Camera-type eye (tissue), 1 donor: ENCODE measurements around the gene TFR2. TPM values are rescaled to one million over a fixed set of nuclear protein-coding genes. Genes with fewer than 3 reads are reported as not detected.

Experiments used
- total RNA-seq: library from RNA; depleted of rRNA; stranded (reverse); fragments of >200 nt; gene quantifications from one replicate; pipeline ENCODE4 v1.2.3, GENCODE V29; 2014

TFR2 gene
- 6.2 TPM for total RNA-seq

DNA sequence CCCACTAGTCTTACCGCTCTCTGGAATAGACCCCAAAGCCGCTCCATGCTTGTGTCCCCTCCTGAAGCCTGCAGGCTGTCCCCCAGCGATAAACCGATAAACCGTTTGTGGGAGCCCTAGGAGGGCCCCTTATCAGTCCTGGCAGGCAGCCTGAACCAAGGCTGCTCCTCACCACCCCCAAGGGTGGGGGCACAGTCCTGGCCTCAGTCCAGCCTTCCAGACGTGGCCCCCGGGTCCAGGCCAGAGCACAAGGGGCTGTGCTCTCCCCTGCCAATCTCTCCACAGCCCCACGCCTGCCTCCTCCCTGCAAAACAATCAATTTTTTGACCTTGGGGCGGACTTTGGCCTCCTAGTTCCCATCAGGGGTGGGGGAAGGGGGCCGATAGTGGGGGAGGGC is at the start of gene TFR2:
Gene TFR2 (minus strand): TSS at position 90 of the 397 bp plus-strand sequence. CDS start 43 bp downstream, at position 47.

GRCh38 chr7:100673302-100673941 is 32.1 kb upstream of the TFR2 start, which contains the start of gene GNB2:
GNB2 (plus strand) TSS chr7:100673740; CDS start chr7:100676266, 2,526 bp downstream.

GRCh38 chr7:100655908-100656674 is 14.7 kb upstream of the TFR2 start, which contains the start of gene ACTL6B:
ACTL6B (minus strand) TSS chr7:100656448; CDS start chr7:100656354, 94 bp downstream.

DNA sequence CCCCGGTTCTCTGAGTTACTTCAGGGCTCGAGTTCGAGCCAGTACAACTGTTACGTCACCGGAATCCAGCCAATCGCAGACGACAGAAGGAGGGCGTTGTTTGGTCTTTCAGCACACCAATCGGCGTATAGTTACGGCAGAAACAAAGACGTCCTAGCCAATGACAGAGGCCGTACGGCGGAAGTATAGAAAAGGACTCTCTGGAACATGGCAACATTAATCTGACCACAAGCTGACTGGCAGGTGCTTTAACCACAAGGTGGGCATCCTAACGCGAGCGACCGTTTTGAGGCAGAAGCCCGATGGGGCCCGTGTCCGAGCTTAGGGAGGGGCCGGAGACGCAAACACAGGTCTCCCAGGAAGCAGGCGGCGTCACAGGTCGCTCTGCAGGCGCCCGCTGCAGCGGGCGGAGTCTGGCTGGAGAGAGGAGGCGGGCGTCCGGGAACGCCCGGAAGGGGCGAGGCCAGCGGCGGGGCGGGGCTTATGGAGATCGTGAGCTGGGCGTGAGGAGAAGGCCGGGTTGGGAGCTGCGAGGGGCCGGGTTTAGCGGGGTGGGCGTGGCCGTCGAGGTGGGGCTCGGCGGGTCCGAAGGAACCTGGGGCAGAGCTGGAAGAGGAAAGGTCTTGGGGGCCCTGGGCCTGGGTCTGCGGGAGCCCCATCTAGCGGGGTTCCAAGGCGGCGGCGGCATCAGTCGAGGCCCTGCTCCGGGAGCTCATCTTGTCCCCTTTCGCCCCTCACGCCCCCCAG is 29.2 kb downstream of the TFR2 start, which contains the start of gene MOSPD3:
Gene MOSPD3 (plus strand): TSS at position 558 of the 747 bp plus-strand sequence. CDS start 252 bp downstream, outside the sequence.

DNA sequence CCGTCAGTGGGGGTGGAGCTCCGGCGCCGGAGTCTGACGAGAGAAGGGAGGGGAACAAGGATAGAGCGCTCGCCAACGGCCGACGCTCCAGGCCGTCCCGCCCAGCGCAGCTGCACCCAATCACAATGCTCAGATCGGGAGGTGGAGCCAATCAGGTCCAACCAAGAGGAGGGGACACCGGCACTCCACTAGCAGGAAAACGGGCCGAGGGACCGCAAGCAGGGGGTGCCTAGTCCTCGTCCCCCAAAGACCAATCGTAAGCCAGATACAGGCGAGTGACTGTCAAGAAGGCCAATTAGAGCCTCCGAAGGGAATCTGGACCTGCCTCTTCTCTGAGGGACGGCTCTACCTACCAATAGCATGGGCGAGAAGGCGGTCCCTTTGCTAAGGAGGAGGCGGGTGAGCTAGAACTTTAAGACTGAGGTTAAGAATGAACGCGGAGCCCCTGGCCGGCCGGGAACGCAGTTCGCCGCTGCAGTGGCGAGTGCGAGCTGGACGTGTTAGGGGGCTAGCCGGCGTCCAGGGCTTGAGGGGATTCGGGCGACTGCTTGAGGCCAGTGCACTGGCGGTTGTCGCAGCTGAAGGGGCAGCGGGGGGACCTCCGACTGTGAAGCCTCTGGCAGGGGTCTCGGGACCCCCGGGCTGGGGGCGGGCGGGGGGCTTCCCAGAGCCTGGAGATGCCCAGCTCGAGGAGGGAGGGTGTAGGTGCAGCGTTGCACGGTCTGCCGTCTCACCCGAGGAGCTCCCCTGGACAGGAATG is 54.9 kb downstream of the TFR2 start, which contains the start of gene FBXO24:
Gene FBXO24 (plus strand): TSS at position 63 of the 760 bp plus-strand sequence. CDS start 298 bp downstream, at position 361.

DNA sequence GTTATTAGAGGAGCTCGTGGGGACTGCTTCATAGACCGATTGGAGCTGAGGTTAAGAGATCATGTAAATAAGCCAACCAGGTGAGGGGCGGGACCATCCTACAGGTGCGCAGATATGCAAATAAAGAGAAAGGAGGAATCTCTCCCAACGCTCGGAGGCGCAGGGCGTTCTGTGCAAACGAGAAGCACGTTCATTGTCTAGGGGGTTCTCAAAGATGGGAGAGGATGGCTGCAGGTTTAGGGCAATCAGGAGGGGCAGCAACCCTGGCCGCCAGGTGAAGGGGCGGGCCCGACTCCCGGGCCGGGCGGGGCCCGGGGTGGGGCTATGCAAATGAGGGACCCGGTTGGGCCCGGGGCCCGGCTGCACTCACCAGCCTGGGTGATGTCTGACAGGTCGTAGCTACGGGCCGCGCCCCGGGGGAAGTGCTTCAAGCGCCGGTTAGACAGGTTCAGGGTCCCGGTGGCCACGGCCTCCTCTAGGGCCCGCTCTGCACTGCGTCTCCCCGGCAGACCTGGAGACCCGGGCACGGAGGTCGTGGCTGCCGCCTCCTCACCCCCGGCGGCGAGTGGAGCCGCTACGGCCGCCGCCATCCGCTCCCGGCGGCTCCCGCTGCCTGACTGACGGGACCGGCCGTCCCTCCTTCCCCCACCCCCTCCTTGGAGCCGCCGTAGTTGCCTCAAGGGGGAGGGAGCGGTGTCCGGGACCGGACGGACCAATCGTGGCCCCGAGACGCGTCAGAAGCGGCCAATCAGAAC is 55.7 kb downstream of the TFR2 start, which contains the start of gene LRCH4:
Gene LRCH4 (minus strand): TSS at position 619 of the 755 bp plus-strand sequence. CDS start 29 bp downstream, at position 590.

DNA sequence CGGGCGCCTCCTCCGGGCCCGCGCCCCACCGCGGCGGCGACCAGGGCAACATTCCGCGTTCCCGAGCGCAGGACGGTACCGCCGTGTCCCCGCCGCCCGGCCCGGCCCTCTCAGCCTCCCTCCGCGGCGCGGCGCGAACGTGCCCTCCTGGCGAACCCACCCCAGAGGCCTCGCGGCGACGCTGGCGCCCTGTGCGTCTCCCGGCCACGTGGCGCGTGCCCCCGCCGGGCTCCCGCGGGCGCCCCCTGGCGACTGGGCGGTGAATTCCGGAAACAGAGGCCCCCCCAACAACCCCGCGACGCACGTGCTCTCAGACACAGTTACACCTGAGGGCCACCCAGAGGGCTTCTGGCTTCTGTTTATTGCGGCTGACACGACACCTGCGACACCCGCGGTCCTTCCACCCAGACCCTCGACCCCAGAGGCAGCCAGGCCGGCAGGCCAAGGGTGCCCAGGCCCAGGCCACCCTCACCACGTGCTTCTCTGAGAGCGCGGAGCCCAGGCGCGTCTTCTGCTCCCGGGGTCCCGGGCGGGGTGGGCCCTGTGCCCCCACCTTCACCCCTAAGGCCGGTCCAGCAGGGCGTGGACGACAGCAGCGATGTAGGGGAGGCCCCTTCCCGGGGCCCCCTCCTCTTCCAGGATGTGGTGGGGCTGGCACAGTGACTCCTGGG is 67.5 kb downstream of the TFR2 start, which contains the start of gene SAP25:
Gene SAP25 (minus strand): TSS at position 210 of the 671 bp plus-strand sequence. CDS start 158 bp downstream, at position 52.

Other genes with a start within 250 kb of the TFR2 start
- 2.9 TPM for gene ZCWPW1, start 212.8 kb downstream of the TFR2 start, total RNA-seq
- gene MEPCE, start 211.7 kb downstream of the TFR2 start, total RNA-seq: 27.2 TPM
- gene PPP1R35, start 205.1 kb downstream of the TFR2 start, total RNA-seq: 13.9 TPM
- gene SPACDR, start 177.3 kb downstream of the TFR2 start, total RNA-seq: not detected
- 29.0 TPM for gene TSC22D4, start 162.3 kb downstream of the TFR2 start, total RNA-seq
- 6.0 TPM for gene NYAP1, start 157.6 kb downstream of the TFR2 start, total RNA-seq
- gene AGFG2, start 102.3 kb downstream of the TFR2 start, total RNA-seq: 7.5 TPM
- gene SAP25, start 67.7 kb downstream of the TFR2 start, total RNA-seq: not detected
- gene LRCH4, start 55.4 kb downstream of the TFR2 start, total RNA-seq: 41.8 TPM
- 2.5 TPM for gene FBXO24, start 55.2 kb downstream of the TFR2 start, total RNA-seq
- 198 TPM for gene PCOLCE, start 39.2 kb downstream of the TFR2 start, total RNA-seq
- gene MOSPD3, start 29.0 kb downstream of the TFR2 start, total RNA-seq: 10.0 TPM
- 14.7 TPM for gene ACTL6B, start 14.9 kb upstream of the TFR2 start, total RNA-seq
- gene GNB2, start 32.2 kb upstream of the TFR2 start, total RNA-seq: 103 TPM
- gene GIGYF1, start 52.7 kb upstream of the TFR2 start, total RNA-seq: 45.0 TPM
- gene POP7, start 64.6 kb upstream of the TFR2 start, total RNA-seq: 25.2 TPM
- gene EPO, start 78.9 kb upstream of the TFR2 start, total RNA-seq: not detected
- gene ZAN, start 92.0 kb upstream of the TFR2 start, total RNA-seq: not detected
- gene EPHB4, start 186.0 kb upstream of the TFR2 start, total RNA-seq: 53.1 TPM
- 17.0 TPM for gene SLC12A9, start 211.2 kb upstream of the TFR2 start, total RNA-seq
- 44.5 TPM for gene TRIP6, start 225.8 kb upstream of the TFR2 start, total RNA-seq
- 88.3 TPM for gene SRRT, start 233.6 kb upstream of the TFR2 start, total RNA-seq
- 0.82 TPM for gene UFSP1, start 248.2 kb upstream of the TFR2 start, total RNA-seq